Prostate gland (tissue), 2 donors: ENCODE measurements around the gene TMEM91. TPM values are rescaled to one million over a fixed set of nuclear protein-coding genes. Genes with fewer than 3 reads are reported as not detected.
"Not testable (repeated sequence)": the region's sequence is repeated elsewhere in the genome, so short reads cannot be mapped to it uniquely, and the experiment has no call there.

Source experiments
- DNase-seq: peaks from one replicate; pipeline ENCODE4 v3.0.0-alpha.2; 2019; ENCODE audit warnings: low spot score
- H3K27ac ChIP-seq, 2 donors: fragments of 200-600 bp; sonication (generic); 2 replicates each; pipeline ENCODE4 v1.5.1; 2017 to 2019
- H3K27me3 ChIP-seq: fragments of 200-600 bp; sonication (generic); replicated peaks from 2 replicates; pipeline ENCODE4 v1.5.1; 2019; ENCODE audit not compliant: insufficient read depth
- H3K36me3 ChIP-seq, 2 donors: fragments of 200-600 bp; sonication (generic); 1 replicate in 1 of 2; 2 replicates in 1 of 2; pipeline versions ENCODE4 v1.5.1 to v1.8.1; 2017 to 2019
- H3K4me1 ChIP-seq: fragments of 200-600 bp; sonication (generic); replicated peaks from 2 replicates; pipeline ENCODE4 v1.5.1; 2019
- H3K4me3 ChIP-seq, 2 donors: fragments of 200-600 bp; sonication (generic); 2 replicates each; pipeline ENCODE4 v1.5.1; 2017 to 2019
- H3K9me3 ChIP-seq: fragments of 200-600 bp; sonication (generic); 2 replicates; pipeline ENCODE4 v1.5.1; 2017
- POLR2A ChIP-seq: fragments of 450-650 bp; IDR thresholded peaks from one replicate; pipeline ENCODE4 v1.6.1; 2016; ENCODE audit warnings: antibody characterized with exemption, mild to moderate bottlenecking
- POLR2AphosphoS5 ChIP-seq: sonication (generic); formaldehyde crosslinking; IDR thresholded peaks from one replicate; pipeline ENCODE4 v1.6.1; 2017; ENCODE audit warnings: antibody characterized with exemption
- WGBS: methylation state at CpG from one replicate; pipeline ENCODE4 v1.1.5; 2018; 5-methylcytosine and 5-hydroxymethylcytosine counted together
- intact Hi-C: fragments of 100-400 bp; cut with DNase I; formaldehyde crosslinking; loops from one replicate; pipeline ENCODE4 v1.14.2; 2022
- total RNA-seq, 2 donors: library from RNA; depleted of rRNA; stranded (reverse); fragments of >200 nt; gene quantifications; one replicate each; pipeline ENCODE4 v1.1.0, GENCODE V29; 2016
- TF ChIP-seq, protein P1 (sequence below), 4 experiments: fragments of 200-600 bp in 2 of 4; fragments of 450-650 bp in 2 of 4; sonication (generic) in 2 of 4; IDR thresholded peaks; 1 replicate in 3 of 4; 2 replicates in 1 of 4; pipeline ENCODE4 v1.5.1; 2016 to 2019; ENCODE audit warnings: antibody characterized with exemption in 4 of 4, mild to moderate bottlenecking in 2 of 4, moderate library complexity in 2 of 4

TMEM91 gene
- total RNA-seq, 2 donors from 2014 or later, result 15.7 to 19.7 TPM

DNA sequence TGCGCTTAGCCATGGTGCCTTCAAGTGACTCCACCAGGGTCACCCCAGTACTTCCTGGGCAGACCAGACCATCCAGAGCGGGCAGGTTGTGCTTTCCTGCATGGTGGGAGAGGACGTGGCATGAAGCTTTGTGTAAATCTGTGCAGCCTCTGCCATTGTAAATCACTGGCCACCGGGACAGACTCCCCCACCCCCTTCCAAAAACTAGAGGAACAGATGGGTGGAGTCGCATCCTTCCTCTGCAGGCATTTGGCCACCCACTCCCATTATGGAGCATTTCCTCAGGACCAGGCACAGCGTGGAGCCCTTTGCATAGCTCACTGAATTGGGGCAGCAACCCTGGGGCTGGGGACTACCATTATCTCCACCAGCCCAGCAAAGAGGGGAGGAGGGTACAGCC is 29.4 kb downstream of the TMEM91 start:
- TF ChIP-seq, protein P1, sequence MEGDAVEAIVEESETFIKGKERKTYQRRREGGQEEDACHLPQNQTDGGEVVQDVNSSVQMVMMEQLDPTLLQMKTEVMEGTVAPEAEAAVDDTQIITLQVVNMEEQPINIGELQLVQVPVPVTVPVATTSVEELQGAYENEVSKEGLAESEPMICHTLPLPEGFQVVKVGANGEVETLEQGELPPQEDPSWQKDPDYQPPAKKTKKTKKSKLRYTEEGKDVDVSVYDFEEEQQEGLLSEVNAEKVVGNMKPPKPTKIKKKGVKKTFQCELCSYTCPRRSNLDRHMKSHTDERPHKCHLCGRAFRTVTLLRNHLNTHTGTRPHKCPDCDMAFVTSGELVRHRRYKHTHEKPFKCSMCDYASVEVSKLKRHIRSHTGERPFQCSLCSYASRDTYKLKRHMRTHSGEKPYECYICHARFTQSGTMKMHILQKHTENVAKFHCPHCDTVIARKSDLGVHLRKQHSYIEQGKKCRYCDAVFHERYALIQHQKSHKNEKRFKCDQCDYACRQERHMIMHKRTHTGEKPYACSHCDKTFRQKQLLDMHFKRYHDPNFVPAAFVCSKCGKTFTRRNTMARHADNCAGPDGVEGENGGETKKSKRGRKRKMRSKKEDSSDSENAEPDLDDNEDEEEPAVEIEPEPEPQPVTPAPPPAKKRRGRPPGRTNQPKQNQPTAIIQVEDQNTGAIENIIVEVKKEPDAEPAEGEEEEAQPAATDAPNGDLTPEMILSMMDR (IDR thresholded peaks at IDR 0.05), result no peak
- TF ChIP-seq POLR2A (no peak), POLR2AphosphoS5 (no peak)
- Histone ChIP-seq H3K27ac (no peak overlapping the region), H3K4me3 (no peak overlapping the region), H3K9me3 (no peaks in the 10 kb centered on the region), H3K4me1 (peaks cover 5% of the 10 kb centered on the region), H3K36me3 (peaks cover 0 to 3% of the 10 kb centered on the region in 2 donors), H3K27me3 (no peaks in the 10 kb centered on the region)
- 73% methylated on average over 6 of the region's 6 CpGs for WGBS
- intact Hi-C loops, result no loop called here
- no peak for DNase-seq

DNA sequence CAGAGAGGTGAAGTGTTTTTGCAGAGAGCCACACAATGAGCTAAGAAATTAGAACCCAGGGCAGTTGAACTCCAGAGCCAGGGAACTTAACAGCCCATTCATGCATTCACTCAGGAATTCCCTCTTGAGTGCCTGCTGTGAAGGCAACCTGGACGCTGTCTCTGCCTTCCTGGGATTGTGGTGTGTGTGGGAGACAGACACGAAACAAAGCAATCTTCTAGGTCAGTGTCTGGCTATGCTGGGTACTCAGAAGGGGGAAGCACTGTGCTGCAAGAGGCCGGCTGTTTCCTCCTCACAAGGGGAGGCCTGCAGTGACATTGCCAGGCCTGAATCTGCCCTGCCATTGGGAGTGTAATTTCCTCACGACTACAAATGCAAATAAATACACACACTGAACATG is 30.9 kb downstream of the TMEM91 start:
- Histone ChIP-seq H3K4me1 (peaks cover 10% of the 10 kb centered on the region), H3K4me3 (no peak overlapping the region), H3K36me3 (peaks cover 0 to 6% of the 10 kb centered on the region in 2 donors), H3K9me3 (no peaks in the 10 kb centered on the region), H3K27me3 (no peaks in the 10 kb centered on the region), H3K27ac (no peak overlapping the region)
- WGBS, result 54% methylated on average over 4 of the region's 4 CpGs
- TF ChIP-seq, protein P1 (IDR thresholded peaks at IDR 0.05), result no peak
- TF ChIP-seq POLR2A (no peak), POLR2AphosphoS5 (no peak)
- intact Hi-C loops, result no loop called here
- DNase-seq, result no peak

DNA sequence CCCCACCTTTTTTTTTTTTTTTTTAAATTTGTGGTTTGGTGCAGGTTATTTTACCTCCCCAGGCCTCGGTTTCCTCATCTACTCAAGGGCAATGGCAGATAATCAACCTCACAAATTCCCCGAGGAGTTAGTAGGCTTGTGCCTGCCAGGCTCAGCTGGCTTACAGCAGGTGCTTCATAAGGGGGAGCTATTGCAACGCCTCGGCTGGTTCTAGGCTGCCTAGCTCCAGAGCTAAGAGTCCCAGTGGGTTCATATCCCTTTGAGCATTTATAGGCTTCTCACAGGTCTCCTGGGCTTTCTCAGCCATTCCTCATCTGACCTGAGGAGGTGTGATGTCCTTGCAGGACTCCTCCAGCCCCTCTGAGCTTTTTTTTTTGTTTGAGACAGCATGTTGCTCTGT is 31.9 kb downstream of the TMEM91 start:
- intact Hi-C loops, result no loop called here
- no peak for DNase-seq
- Histone ChIP-seq H3K27ac (no peak overlapping the region), H3K4me3 (no peak overlapping the region), H3K36me3 (peaks cover 0 to 6% of the 10 kb centered on the region in 2 donors), H3K27me3 (no peaks in the 10 kb centered on the region), H3K4me1 (peaks cover 10% of the 10 kb centered on the region), H3K9me3 (no peaks in the 10 kb centered on the region)
- TF ChIP-seq POLR2AphosphoS5 (no peak), POLR2A (no peak)
- TF ChIP-seq, protein P1 (IDR thresholded peaks at IDR 0.05), result no peak
- WGBS, result 62% methylated on average over 4 of the region's 4 CpGs

DNA sequence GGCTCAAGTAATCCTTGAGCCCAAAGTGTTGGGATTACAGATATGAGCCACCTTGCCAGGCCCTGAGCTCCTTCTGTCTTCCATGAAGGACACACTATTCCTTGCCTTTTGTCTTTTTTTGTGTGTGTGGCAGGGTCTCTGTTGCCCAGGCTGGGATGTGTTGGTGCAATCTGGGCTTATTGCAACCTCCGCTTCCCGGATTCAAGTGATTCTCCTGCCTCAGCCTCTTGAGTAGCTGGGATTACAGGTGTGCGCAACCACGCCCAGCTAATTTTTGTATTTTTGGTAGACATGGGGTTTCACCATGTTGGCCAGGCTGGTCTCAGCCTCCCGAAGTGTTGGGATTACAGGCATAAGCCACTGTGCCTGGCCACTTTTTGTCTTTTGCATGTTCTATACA is 32.5 kb downstream of the TMEM91 start:
- intact Hi-C loops, DNase-seq, H3K27me3 ChIP-seq, H3K36me3 ChIP-seq, H3K4me3 ChIP-seq, H3K9me3 ChIP-seq: not testable (repeated sequence)
- H3K4me1 ChIP-seq, result peaks cover 10% of the 10 kb centered on the region
- WGBS, result 97% methylated on average over 5 of the region's 5 CpGs
- peak overlapping the region; percentile 50 to 55 for H3K27ac ChIP-seq

DNA sequence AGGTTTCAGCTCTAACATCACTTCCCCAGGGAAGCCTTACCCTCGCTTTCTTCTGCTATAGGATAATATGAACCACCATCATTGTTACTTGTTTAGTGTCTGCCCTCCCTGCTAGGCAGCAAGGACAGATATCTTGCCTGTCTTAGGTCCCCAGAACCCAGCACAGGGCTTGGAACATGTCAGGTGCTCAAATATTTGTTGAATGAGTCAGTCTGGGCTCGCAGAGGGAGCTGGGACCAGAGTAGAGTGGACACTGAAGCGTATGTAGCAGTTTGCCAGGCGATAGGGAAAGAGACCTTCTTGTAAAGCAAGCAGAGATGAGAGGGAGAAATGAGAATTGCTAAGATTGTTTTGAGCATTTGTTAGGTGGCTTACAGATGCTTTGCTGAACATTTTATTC is 33.0 kb downstream of the TMEM91 start:
- H3K36me3 ChIP-seq, result peaks cover 0 to 6% of the 10 kb centered on the region in 2 donors
- intact Hi-C loops, result no loop called here
- TF ChIP-seq POLR2A (no peak), POLR2AphosphoS5 (peak; percentile 93)
- H3K27me3 ChIP-seq, result no peaks in the 10 kb centered on the region
- peak; percentile 76 for DNase-seq
- no peak overlapping the region for H3K4me3 ChIP-seq
- 38% methylated on average over 4 of the region's 4 CpGs for WGBS
- H3K4me1 ChIP-seq, result peaks cover 10% of the 10 kb centered on the region
- peak overlapping the region; percentile 50 to 55 for H3K27ac ChIP-seq
- H3K9me3 ChIP-seq, result no peaks in the 10 kb centered on the region

DNA sequence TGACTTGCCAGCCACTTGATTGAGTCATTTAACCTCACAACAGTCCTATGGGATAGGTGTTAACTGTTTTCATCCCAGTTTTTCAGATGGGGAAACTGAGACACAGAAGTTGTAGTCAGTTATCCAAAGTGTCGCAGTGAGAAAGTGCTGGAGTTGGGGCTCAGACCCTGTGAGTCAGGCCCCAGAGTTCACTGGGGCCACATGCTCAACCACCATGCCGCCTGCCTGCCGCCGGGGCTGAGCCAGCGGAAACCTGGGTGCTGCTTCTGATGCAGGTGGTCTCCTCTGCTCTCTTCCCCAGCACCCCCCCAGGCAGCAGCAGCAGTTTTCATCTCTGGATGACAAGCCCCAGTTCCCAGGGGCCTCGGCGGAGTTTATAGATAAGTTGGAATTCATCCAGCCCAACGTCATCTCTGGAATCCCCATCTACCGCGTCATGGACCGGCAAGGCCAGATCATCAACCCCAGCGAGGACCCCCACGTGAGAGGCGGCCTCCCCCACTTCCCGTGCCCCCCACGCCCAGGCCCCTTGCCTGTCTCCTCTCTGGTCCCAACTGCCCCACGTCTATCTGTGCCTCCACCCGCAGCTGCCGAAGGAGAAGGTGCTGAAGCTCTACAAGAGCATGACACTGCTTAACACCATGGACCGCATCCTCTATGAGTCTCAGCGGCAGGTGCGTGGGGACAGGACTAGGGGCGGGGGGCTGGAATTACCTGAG is 34.2 kb downstream of the TMEM91 start:
- Histone ChIP-seq H3K27ac (peak overlapping the region in 1 of 2 donors; percentile 55), H3K4me3 (no peak overlapping the region), H3K4me1 (peaks cover 10% of the 10 kb centered on the region), H3K9me3 (no peaks in the 10 kb centered on the region), H3K36me3 (peaks cover 3 to 6% of the 10 kb centered on the region in 2 donors), H3K27me3 (no peaks in the 10 kb centered on the region)
- 81% methylated on average over 23 of the region's 23 CpGs for WGBS
- DNase-seq, result no peak
- TF ChIP-seq POLR2A, result no peak
- TF ChIP-seq, protein P1 (IDR thresholded peaks at IDR 0.05), result no peak
- TF ChIP-seq POLR2AphosphoS5, result no peak
- intact Hi-C loops, result no loop called here
